PFSK-1 (cell line): ENCODE results near the gene CCL26.

Experiments used
- FOXP2 ChIP-seq: optimal IDR thresholded peaks from 2 replicates; pipeline ENCODE3; 2011; ENCODE audit warnings: borderline replicate concordance, control low read depth, inconsistent platforms; ENCODE audit not compliant: insufficient read depth; ENCODE audit errors: extremely low read length, extremely low read depth
- POLR2AphosphoS5 ChIP-seq: IDR thresholded peaks from 2 replicates; pipeline ENCODE4 v1.6.1; 2012; ENCODE audit warnings: low read depth, mild to moderate bottlenecking, control low read depth, low read length, moderate library complexity
- REST ChIP-seq, 2 experiments: IDR thresholded peaks; 2 replicates each; pipeline versions ENCODE4 v1.6.1 to v1.8.0; 2011 to 2012; ENCODE audit warnings: low read depth in 2 of 2, low read length in 2 of 2, control low read depth in 1 of 2, inconsistent platforms in 1 of 2, mild to moderate bottlenecking in 1 of 2, moderate library complexity in 1 of 2; ENCODE audit not compliant: insufficient read depth in 1 of 2
- SIN3A ChIP-seq: IDR thresholded peaks from 2 replicates; pipeline ENCODE4 v1.6.1; 2012; ENCODE audit warnings: mild to moderate bottlenecking, low read length, moderate library complexity, borderline replicate concordance; ENCODE audit not compliant: insufficient read depth
- TAF1 ChIP-seq: IDR thresholded peaks from 2 replicates; pipeline ENCODE4 v1.6.1; 2012; ENCODE audit warnings: low read length, control low read depth, borderline replicate concordance; ENCODE audit not compliant: insufficient read depth

Gene CCL26

GRCh38 chr7:75813084-75813483 lies 41.1 kb upstream of the CCL26 start:
- TF ChIP-seq FOXP2 (no peak), SIN3A (no peak), TAF1 (no peak), POLR2AphosphoS5 (no peak), REST (IDR thresholded peaks at IDR 0.05; ENCODE audit: insufficient read depth in 1 of 2, low read depth in 2 of 2, low read length in 2 of 2) (no peak)

- TF ChIP-seq FOXP2 (no peak), TAF1 (no peak), SIN3A (no peak), REST (IDR thresholded peaks at IDR 0.05; ENCODE audit: insufficient read depth in 1 of 2, low read depth in 2 of 2, low read length in 2 of 2) (no peak), POLR2AphosphoS5 (no peak)
Measured at GRCh38 chr7:75811894-75812678, 40.1 kb upstream of the CCL26 start.

- TF ChIP-seq SIN3A (no peak), TAF1 (no peak), REST (IDR thresholded peaks at IDR 0.05; ENCODE audit: insufficient read depth in 1 of 2, low read depth in 2 of 2, low read length in 2 of 2) (no peak), FOXP2 (no peak), POLR2AphosphoS5 (no peak)
Measured at GRCh38 chr7:75809396-75809795, 37.4 kb upstream of the CCL26 start.

- TF ChIP-seq TAF1: no peak
- no peak for TF ChIP-seq FOXP2
- TF ChIP-seq REST (IDR thresholded peaks at IDR 0.05; ENCODE audit: insufficient read depth in 1 of 2, low read depth in 2 of 2, low read length in 2 of 2): no peak
- no peak for TF ChIP-seq POLR2AphosphoS5
- no peak for TF ChIP-seq SIN3A
Measured at GRCh38 chr7:75808106-75808505, 36.1 kb upstream of the CCL26 start.

- TF ChIP-seq POLR2AphosphoS5 (no peak), FOXP2 (no peak), TAF1 (no peak), REST (IDR thresholded peaks at IDR 0.05; ENCODE audit: insufficient read depth in 1 of 2, low read depth in 2 of 2, low read length in 2 of 2) (no peak), SIN3A (no peak)
Measured at GRCh38 chr7:75807452-75807851, 35.4 kb upstream of the CCL26 start.
